C4-2B (cell line): Measurements from ENCODE around the gene URGCP.
"Not testable (repeated sequence)": the region's sequence is repeated elsewhere in the genome, so short reads cannot be mapped to it uniquely, and the experiment has no call there.

Experiments
- H3K27ac ChIP-seq: fragments of 450-650 bp; 2 replicates; pipeline ENCODE4 v1.5.1; 2017
- CTCF ChIP-seq: fragments of 450-650 bp; conservative IDR thresholded peaks from 2 replicates; pipeline ENCODE4 v1.5.1; 2017; ENCODE audit warnings: mild to moderate bottlenecking
- ZFX ChIP-seq: fragments of 450-650 bp; IDR thresholded peaks from 2 replicates; pipeline ENCODE4 v1.6.1; 2017

Gene URGCP

DNA sequence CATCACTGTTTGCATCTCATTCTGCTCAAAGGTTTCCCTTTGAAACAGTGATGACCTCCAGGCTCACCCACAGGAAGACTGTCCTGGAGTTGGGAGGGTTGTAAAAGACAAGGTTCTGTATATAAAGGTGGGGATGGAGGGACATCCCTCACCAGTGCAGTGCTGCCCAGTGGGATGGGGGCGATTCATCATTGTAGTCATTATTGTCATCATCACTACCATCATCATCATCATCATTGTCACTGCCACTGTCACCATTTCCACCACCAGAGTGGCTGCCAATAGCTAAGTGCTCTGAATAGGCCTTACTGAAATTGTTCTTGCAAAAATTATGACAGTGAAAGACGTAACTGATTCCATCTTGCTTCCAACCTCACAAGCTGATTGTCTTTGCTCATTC is 61.7 kb downstream of the URGCP start:
- H3K27ac ChIP-seq: no peak overlapping the region
- TF ChIP-seq CTCF: no peak
- TF ChIP-seq ZFX: no peak

GRCh38 chr7:43844257-43844656 is 62.1 kb downstream of the URGCP start:
- H3K27ac ChIP-seq: no peak overlapping the region
- TF ChIP-seq ZFX (no peak), CTCF (no peak)

- TF ChIP-seq CTCF: no peak
- H3K27ac ChIP-seq: no peak overlapping the region
These were observed 63.1 kb downstream of the URGCP start for GRCh38 chr7:43843296-43843695.

GRCh38 chr7:43838201-43838658 is 68.2 kb downstream of the URGCP start:
- no peak overlapping the region for H3K27ac ChIP-seq
- TF ChIP-seq ZFX: no peak
- TF ChIP-seq CTCF: no peak

DNA sequence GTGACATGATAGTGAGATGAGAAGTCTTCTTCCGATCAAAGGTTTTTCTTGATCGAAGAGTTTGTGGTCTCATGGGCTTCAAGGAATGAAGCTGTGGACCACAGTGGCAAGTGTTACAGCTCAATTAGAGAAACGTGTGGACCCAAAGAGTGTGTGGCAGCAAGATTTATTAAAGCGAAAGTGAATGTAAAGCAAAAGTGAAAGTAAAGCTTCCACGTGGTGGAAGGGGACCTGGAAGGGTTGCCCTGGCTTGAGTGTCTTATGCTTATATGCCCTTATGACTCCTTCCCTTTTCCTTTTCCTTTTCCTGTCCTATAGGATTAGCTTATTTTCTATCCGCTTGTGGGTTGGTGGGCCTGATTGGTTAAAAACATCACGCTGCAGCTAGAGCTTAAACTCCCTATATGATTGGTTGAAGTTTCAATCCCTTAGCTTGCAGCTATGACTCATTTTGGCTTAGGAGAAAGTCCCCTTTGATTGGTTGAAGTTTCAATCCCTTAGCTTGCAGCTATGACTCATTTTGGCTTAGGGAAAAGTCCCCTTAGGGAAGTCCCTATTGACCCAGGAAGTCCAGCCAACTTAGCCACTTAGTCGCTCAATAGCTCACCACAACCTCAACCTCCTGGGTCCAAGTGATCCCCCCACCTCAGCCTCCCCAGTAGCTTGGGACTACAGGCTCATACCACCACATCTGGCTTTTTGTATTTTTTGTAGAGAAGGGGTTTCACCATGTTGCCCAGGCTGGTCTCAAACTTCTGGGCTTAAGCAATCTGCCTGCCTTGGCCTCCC is 71.7 kb downstream of the URGCP start:
- H3K27ac ChIP-seq: no peak overlapping the region
- TF ChIP-seq ZFX (no peak), CTCF (no peak)

DNA sequence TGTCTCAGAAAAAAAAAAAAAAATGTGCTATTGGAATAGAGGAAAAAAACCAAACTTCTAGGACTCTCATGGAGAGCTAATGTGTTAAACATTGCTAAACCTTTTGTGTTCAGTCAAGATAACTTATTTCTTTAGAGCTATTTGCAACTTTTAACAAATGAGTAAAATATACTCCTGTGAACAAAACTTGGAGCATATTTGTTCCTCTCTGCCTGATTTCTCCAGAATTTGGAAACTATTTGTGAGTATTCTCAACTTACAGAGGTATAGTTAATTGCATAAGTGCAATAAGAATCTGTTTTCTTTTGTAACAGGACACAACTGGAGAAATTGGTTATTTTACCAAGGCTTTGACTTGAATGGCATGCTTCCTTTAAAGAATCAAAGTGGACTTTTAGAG is 75.5 kb downstream of the URGCP start:
- not testable (repeated sequence) for H3K27ac ChIP-seq
